Measurements from ENCODE around the gene SLIT2. TPM values are rescaled to one million over a fixed set of nuclear protein-coding genes. Genes with fewer than 3 reads are reported as not detected.

The SLIT2 gene
- total RNA-seq, 1 experiment from 2014 or later, result 10.2 TPM

DNA sequence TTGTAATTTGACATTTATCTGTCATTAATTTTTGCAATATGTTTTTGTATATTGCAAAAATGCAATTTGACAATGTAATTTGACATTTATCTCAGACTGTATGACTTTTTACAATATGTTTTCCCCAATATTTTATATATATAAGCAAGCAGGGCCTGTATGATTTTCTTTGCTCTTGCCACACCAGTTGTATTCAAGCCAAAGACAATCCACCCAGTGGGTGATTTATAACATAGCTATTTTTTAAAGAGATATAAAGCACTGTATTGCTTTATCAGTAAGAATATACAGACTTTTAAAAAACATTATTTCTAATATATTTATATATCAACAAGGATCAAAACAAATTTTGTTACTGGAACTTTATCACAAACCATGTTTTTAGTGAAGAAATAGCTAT is 47.3 kb downstream of the SLIT2 start:
- H3K4me1 Mint-ChIP-seq (ENCODE audit: insufficient read depth, unreplicated experiment), result no peaks in the 10 kb centered on the region
- H3K36me3 Mint-ChIP-seq (ENCODE audit: insufficient read depth, unreplicated experiment), result no peaks in the 10 kb centered on the region

GRCh38 chr4:20299515-20299914 is 47.8 kb downstream of the SLIT2 start:
- peak; percentile 34 for TF ChIP-seq CTCF (IDR thresholded peaks at IDR 0.05; ENCODE audit: unreplicated experiment)
- no peak overlapping the region for H3K27ac Mint-ChIP-seq (ENCODE audit: low read depth, unreplicated experiment)
- H3K9me3 Mint-ChIP-seq (ENCODE audit: unreplicated experiment), result no peaks in the 10 kb centered on the region
- DNase-seq (ENCODE audit: unreplicated experiment), result peak; percentile 42
- no TSS peak for BruUV-seq (replicated peaks)
- no peaks in the 10 kb centered on the region for H3K4me1 Mint-ChIP-seq (ENCODE audit: insufficient read depth, unreplicated experiment)
- intact Hi-C loops (cut with micrococcal nuclease), result loop anchor here (5.0 kb wide), 1 partner anchor 388 kb away; no protein-coding TSS in a partner anchor
- H3K36me3 Mint-ChIP-seq (ENCODE audit: insufficient read depth, unreplicated experiment), result no peaks in the 10 kb centered on the region
- CTCF ChIA-PET, result interaction anchor here (0.6 to 0.9 kb wide), 3 partner anchors 23 to 1775 kb away, joined by 4 to 5 read pairs (median 4); no protein-coding TSS in a partner anchor
- POLR2A ChIA-PET, result no interaction called here
- no peaks in the 10 kb centered on the region for H3K27me3 Mint-ChIP-seq (ENCODE audit: insufficient read depth, unreplicated experiment)
- H3K4me3 Mint-ChIP-seq (ENCODE audit: unreplicated experiment), result no peak overlapping the region

More for the DNA sequence above, 47.3 kb downstream of the SLIT2 start:
- CTCF ChIA-PET, result interaction anchor here (0.6 to 0.9 kb wide), 5 partner anchors 23 to 1775 kb away, joined by 3 to 5 read pairs (median 4); no protein-coding TSS in a partner anchor
- POLR2A ChIA-PET, result no interaction called here
- no TSS peak for BruUV-seq (replicated peaks)
- Mint-ChIP-seq H3K27ac (ENCODE audit: low read depth, unreplicated experiment) (no peak overlapping the region), H3K27me3 (ENCODE audit: insufficient read depth, unreplicated experiment) (no peaks in the 10 kb centered on the region), H3K4me3 (ENCODE audit: unreplicated experiment) (no peak overlapping the region), H3K9me3 (ENCODE audit: unreplicated experiment) (no peaks in the 10 kb centered on the region)
- intact Hi-C loops (cut with micrococcal nuclease), result loop anchor here (5.0 kb wide), 1 partner anchor 388 kb away; no protein-coding TSS in a partner anchor
- no peak for TF ChIP-seq CTCF (IDR thresholded peaks at IDR 0.05; ENCODE audit: unreplicated experiment)
- no peak for DNase-seq (ENCODE audit: unreplicated experiment)

DNA sequence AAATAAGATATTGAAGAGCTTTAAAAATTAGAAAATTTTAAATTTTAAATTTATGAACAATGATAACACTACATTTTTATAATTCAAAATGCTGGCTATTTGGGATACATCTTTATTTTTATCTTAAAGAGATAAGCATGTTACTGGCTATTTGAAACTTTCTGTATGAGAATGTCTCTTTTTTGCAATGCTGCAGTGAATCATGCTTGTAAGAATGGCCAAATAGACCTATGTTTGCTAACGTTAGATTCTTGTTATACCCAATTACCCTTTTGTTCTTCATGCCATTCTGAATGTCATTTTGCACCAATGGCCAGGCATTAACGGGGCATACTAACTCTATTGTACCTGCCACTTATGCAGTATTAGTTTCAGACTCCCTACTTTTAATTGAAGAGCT is 49.5 kb downstream of the SLIT2 start:
- H3K27ac Mint-ChIP-seq (ENCODE audit: low read depth, unreplicated experiment), result no peak overlapping the region
- ChIA-PET POLR2A (interaction anchor here (0.7 to 1.1 kb wide), 2 partner anchors 244 to 293 kb away, joined by 3 read pairs; no protein-coding TSS in a partner anchor), CTCF (interaction anchor here (0.5 to 1.0 kb wide), 4 partner anchors 34 to 453 kb away, joined by 3 to 4 read pairs (median 3); no protein-coding TSS in a partner anchor)
- DNase-seq (ENCODE audit: unreplicated experiment), result no peak
- H3K36me3 Mint-ChIP-seq (ENCODE audit: insufficient read depth, unreplicated experiment), result no peaks in the 10 kb centered on the region
- H3K4me3 Mint-ChIP-seq (ENCODE audit: unreplicated experiment), result no peak overlapping the region
- BruUV-seq (replicated peaks), result no TSS peak
- intact Hi-C loops (cut with micrococcal nuclease), result no loop called here
- H3K27me3 Mint-ChIP-seq (ENCODE audit: insufficient read depth, unreplicated experiment), result no peaks in the 10 kb centered on the region
- TF ChIP-seq CTCF (IDR thresholded peaks at IDR 0.05; ENCODE audit: unreplicated experiment), result no peak
- H3K4me1 Mint-ChIP-seq (ENCODE audit: insufficient read depth, unreplicated experiment), result no peaks in the 10 kb centered on the region
- H3K9me3 Mint-ChIP-seq (ENCODE audit: unreplicated experiment), result no peaks in the 10 kb centered on the region

All from MCF 10A (cell line).